GM12874 (cell line): ENCODE results near the gene GABARAP.

Source experiments
- TF ChIP-seq, protein P1 (sequence below): IDR thresholded peaks from 2 replicates; pipeline ENCODE4 v1.5.1; 2011; ENCODE audit warnings: low read depth, mild to moderate bottlenecking, control low read depth, low read length, moderate library complexity; ENCODE audit not compliant: insufficient read depth

The GABARAP gene

GRCh38 chr17:7211491-7212273 is 30.6 kb downstream of the GABARAP start:
- TF ChIP-seq, protein P1, sequence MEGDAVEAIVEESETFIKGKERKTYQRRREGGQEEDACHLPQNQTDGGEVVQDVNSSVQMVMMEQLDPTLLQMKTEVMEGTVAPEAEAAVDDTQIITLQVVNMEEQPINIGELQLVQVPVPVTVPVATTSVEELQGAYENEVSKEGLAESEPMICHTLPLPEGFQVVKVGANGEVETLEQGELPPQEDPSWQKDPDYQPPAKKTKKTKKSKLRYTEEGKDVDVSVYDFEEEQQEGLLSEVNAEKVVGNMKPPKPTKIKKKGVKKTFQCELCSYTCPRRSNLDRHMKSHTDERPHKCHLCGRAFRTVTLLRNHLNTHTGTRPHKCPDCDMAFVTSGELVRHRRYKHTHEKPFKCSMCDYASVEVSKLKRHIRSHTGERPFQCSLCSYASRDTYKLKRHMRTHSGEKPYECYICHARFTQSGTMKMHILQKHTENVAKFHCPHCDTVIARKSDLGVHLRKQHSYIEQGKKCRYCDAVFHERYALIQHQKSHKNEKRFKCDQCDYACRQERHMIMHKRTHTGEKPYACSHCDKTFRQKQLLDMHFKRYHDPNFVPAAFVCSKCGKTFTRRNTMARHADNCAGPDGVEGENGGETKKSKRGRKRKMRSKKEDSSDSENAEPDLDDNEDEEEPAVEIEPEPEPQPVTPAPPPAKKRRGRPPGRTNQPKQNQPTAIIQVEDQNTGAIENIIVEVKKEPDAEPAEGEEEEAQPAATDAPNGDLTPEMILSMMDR = no peak

- TF ChIP-seq, protein P1 = no peak
Measured at GRCh38 chr17:7208754-7209460, 33.3 kb downstream of the GABARAP start.

- TF ChIP-seq, protein P1 = no peak
Measured at GRCh38 chr17:7208027-7208571, 34.1 kb downstream of the GABARAP start.

DNA sequence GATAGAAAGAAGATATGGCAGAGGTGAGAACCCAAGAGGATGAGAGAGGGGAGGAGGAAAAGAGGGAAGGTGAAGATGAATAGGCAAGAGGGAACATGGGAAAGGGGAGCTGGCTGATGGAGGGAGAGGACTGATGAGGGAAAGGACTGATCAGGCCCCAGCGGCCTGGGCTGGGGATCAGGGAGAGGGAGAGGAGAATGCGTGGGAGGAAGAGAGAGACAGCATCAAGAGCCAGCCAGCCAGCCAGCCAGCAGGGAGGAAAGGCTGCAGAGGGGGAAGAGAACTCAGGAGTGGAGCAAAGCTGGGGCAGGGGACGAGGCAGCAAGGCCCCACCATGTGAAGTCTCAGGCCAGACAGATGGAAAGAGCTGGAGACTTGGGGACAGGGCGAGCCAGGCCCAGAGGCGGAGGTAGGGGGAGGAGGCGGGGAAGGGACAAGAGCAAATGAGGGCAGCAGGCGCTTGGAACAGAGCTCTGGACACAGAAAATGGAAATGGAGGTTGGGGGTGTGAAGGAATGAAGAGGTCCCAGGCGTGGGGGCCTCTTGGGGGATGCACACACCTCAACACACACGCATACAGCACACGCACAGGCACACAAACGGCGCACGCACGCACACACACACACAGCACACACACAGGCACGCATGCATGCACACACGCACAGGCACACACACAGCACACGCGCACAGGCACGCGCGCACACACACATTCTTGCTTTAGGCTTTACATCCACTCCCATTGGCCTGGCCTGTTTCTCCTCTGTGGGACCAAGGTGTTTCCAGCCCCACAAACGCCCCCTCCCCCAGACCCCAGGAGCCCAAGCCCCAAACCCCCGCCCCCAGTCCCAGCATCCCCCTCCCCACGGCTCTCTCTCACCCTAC is 34.9 kb downstream of the GABARAP start:
- TF ChIP-seq, protein P1 = no peak

DNA sequence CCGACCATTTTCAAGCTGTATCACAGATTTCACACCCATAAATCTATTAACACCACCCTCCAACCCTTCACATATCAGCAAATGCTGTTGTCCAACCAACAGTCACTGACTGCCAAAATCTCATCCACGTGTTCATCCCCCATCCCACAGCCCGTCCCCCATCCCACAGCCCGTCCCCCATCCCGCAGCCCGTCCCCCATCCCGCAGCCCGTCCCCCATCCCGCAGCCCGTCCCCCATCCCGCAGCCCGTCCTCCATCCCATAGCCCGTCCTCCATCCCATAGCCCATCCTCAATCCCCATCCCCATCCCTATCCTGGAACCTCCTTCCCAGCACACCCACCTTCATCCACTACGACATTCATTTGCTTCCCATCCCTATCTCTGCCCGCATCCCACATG is 36.7 kb downstream of the GABARAP start:
- TF ChIP-seq, protein P1 = no peak

DNA sequence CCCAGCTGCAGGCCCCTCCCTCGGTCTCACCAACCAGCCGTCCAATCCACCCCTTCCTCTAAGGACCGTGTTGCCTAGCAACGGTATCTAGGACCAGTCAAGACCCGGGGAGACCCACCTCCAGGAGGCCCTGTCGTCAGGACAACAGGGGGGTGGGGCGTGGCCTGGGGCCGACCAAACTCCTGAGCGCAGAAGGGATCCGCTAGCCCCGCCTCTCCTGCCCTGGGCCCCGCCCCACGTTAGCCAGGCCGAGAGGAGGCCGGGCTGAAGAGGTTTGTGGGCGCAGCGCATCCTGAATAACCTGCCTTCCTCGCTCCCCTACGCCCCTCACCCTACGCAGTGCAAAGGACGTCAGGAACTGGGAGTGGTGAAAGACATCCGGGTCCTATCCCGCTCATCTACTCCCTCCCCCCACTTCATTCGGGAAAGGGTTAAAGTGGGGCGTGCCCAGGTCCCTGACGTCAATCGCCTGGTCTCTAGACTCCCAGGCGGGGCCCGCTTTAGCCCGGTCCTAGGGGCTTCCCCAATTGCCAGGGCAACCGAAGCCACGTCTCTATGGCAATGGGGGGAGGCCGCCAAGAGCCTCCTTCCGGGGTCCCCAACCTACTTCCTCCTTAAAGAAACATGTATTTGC is 37.3 kb downstream of the GABARAP start:
- TF ChIP-seq, protein P1 = no peak
